GM23338 (cell line): ENCODE data around the gene TRIM67. TPM values are rescaled to one million over a fixed set of nuclear protein-coding genes. Genes with fewer than 3 reads are reported as not detected.

Experiments
- ATAC-seq: fragments of 200-7000 bp; cut with Tn5 transposase; 3 replicates; pipeline ENCODE4 v1.9.1; 2020
- DNase-seq: peaks from one replicate; pipeline ENCODE4 v3.0.0-alpha.2; 2015; ENCODE audit warnings: low spot score
- H2AFZ ChIP-seq: fragments of 200-600 bp; sonication (generic); 2 replicates; pipeline ENCODE4 v1.8.0; 2016; ENCODE audit warnings: antibody characterized with exemption, mild to moderate bottlenecking, moderate library complexity
- H3F3A ChIP-seq: fragments of 200-600 bp; sonication (generic); replicated peaks from 2 replicates; pipeline ENCODE4 v1.8.0; 2017; ENCODE audit warnings: antibody characterized with exemption, mixed run types, low read depth
- H3K27ac ChIP-seq: fragments of 200-600 bp; sonication (generic); 2 replicates; pipeline ENCODE4 v1.6.1; 2016; ENCODE audit warnings: low read depth
- H3K27me3 ChIP-seq: fragments of 200-600 bp; sonication (generic); 2 replicates; pipeline ENCODE4 v1.8.0; 2016; ENCODE audit warnings: mild to moderate bottlenecking, mixed run types, moderate library complexity; ENCODE audit not compliant: insufficient read depth
- H3K36me3 ChIP-seq: fragments of 200-600 bp; sonication (generic); 2 replicates; pipeline ENCODE4 v1.8.0; 2016; ENCODE audit warnings: mild to moderate bottlenecking; ENCODE audit not compliant: insufficient read depth
- H3K4me1 ChIP-seq: fragments of 200-600 bp; sonication (generic); 2 replicates; pipeline ENCODE4 v1.8.0; 2016; ENCODE audit warnings: mild to moderate bottlenecking, moderate library complexity; ENCODE audit not compliant: insufficient read depth
- H3K4me2 ChIP-seq: fragments of 200-600 bp; sonication (generic); 2 replicates; pipeline ENCODE4 v1.7.1; 2017; ENCODE audit warnings: mixed run types
- H3K4me3 ChIP-seq: fragments of 200-600 bp; sonication (generic); 2 replicates; pipeline ENCODE4 v1.6.1; 2016; ENCODE audit warnings: mixed run types
- H3K79me2 ChIP-seq: fragments of 200-600 bp; sonication (generic); replicated peaks from 2 replicates; pipeline ENCODE4 v1.8.0; 2017; ENCODE audit warnings: mild to moderate bottlenecking; ENCODE audit not compliant: insufficient read depth
- H3K9me2 ChIP-seq: fragments of 200-600 bp; sonication (generic); 2 replicates; pipeline ENCODE4 v1.8.0; 2017; ENCODE audit not compliant: insufficient read depth
- H4K20me1 ChIP-seq: fragments of 200-600 bp; sonication (generic); replicated peaks from 2 replicates; pipeline ENCODE4 v1.8.0; 2017; ENCODE audit warnings: mild to moderate bottlenecking; ENCODE audit not compliant: insufficient read depth
- H3K27ac Mint-ChIP-seq: 2 replicates; pipeline ENCODE4 v1.8.0; 2020; ENCODE audit warnings: inconsistent platforms, mild to moderate bottlenecking, moderate library complexity, mixed read lengths
- H3K27me3 Mint-ChIP-seq: 3 replicates; pipeline ENCODE4 v1.8.0; 2022; ENCODE audit warnings: low read depth, mild to moderate bottlenecking, moderate library complexity, mixed read lengths, inconsistent platforms; ENCODE audit not compliant: insufficient read depth, poor library complexity
- H3K36me3 Mint-ChIP-seq: 3 replicates; pipeline ENCODE4 v1.8.0; 2021; ENCODE audit warnings: low read depth, mild to moderate bottlenecking, inconsistent platforms, moderate library complexity, mixed read lengths
- H3K4me1 Mint-ChIP-seq: 3 replicates; pipeline ENCODE4 v1.8.0; 2020; ENCODE audit warnings: mild to moderate bottlenecking, inconsistent platforms, mixed read lengths
- H3K4me3 Mint-ChIP-seq: 3 replicates; pipeline ENCODE4 v1.8.0; 2021; ENCODE audit warnings: moderate library complexity, mild to moderate bottlenecking, inconsistent platforms, mixed read lengths
- H3K9me3 Mint-ChIP-seq: 3 replicates; pipeline ENCODE4 v1.8.0; 2020; ENCODE audit warnings: moderate library complexity, mild to moderate bottlenecking, inconsistent platforms, mixed read lengths
- EZH2 ChIP-seq: fragments of 200-600 bp; sonication (generic); IDR thresholded peaks from one replicate; pipeline ENCODE4 v1.8.0; 2017; ENCODE audit warnings: antibody characterized with exemption, mild to moderate bottlenecking, low read depth; ENCODE audit not compliant: unreplicated experiment
- EZH2phosphoT487 ChIP-seq: fragments of 200-600 bp; sonication (generic); IDR thresholded peaks from one replicate; pipeline ENCODE4 v1.8.1; 2018; ENCODE audit warnings: antibody characterized with exemption; ENCODE audit not compliant: unreplicated experiment
- JUNB ChIP-seq: IDR thresholded peaks from one replicate; pipeline ENCODE4 v1.6.1; 2016; ENCODE audit warnings: antibody characterized with exemption; ENCODE audit not compliant: unreplicated experiment
- NANOG ChIP-seq: IDR thresholded peaks from 2 replicates; pipeline ENCODE4 v1.6.1; 2016; ENCODE audit warnings: antibody characterized with exemption, borderline replicate concordance
- POLR2AphosphoS5 ChIP-seq: IDR thresholded peaks from 2 replicates; pipeline ENCODE4 v1.6.1; 2016; ENCODE audit warnings: antibody characterized with exemption, low read depth
- STAT1 ChIP-seq: IDR thresholded peaks from one replicate; pipeline ENCODE4 v1.6.1; 2016; ENCODE audit warnings: antibody characterized with exemption; ENCODE audit not compliant: unreplicated experiment
- polyA plus RNA-seq: library from polyadenylated mRNA; unstranded; fragments of >200 nt; fragmentation: Nextera tagmentation; extraction: Ambion mirVana; gene quantifications from 2 replicates; pipeline ENCODE4 v1.2.1, GENCODE V29; 2016
- total RNA-seq: library from RNA; depleted of rRNA; stranded (reverse); fragments of >200 nt; shearing (Covaris generic); gene quantifications from 2 replicates; pipeline ENCODE4 v1.2.3, GENCODE V29; 2014
- TF ChIP-seq, protein P1 (sequence below): IDR thresholded peaks from one replicate; pipeline ENCODE4 v1.6.1; 2018; ENCODE audit warnings: antibody characterized with exemption; ENCODE audit not compliant: unreplicated experiment
- TF ChIP-seq, protein P2 (sequence below): fragments of 250-450 bp; sonication (Bioruptor Pico); IDR thresholded peaks from 2 replicates; pipeline ENCODE4 v1.5.0; 2020; ENCODE audit warnings: mild to moderate bottlenecking, moderate library complexity

Gene TRIM67
- total and polyA plus RNA-seq, 2 experiments from 2014 or later = 0.03 TPM; not detected in 1

DNA sequence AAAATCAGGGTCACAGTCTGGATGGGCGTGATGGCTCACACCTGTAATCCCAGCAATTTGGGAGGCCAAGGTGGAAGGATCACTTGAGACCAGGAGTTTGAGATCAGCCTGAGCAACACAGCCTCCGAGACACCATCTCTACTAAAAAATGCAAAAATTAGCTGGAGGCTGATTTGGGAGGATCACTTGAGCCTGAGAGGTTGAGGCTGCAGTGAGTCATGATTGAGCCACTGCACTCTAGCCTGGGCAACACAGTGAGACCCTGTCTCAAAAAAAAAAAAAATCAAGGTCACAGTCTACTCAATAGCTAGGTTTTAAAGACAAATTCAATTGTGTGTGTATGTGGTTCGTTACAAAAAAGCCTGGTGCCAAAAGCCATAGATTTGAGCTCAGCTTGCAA lies 34.4 kb downstream of the TRIM67 start:
- H3K4me3 Mint-ChIP-seq = no peak overlapping the region

DNA sequence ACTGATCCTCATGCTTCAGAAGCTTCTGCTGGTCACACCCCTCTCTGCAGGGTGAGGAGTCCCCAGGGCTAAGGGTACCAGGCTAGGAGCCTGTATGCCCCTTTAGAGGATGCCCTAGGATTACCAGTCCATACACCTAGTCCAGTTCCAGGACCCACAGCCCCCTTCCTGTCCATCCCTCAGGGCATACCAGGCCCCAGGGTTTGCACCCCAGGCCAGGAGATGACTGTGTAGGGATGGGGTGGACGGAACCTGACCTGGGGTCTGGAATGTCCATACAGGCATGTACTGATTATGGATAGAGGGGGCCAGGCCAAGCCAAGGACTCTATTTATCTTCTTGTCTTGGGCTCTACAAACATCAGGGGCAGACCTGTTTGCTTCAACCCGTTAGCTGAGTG lies 34.9 kb downstream of the TRIM67 start:
- DNase-seq (no peak), ATAC-seq (no peak)
- H3K4me1 ChIP-seq = no peaks in the 10 kb centered on the region
- H2AFZ ChIP-seq = no peak overlapping the region
- peaks cover 16% of the 10 kb centered on the region for H3K27me3 Mint-ChIP-seq
- TF ChIP-seq, protein P1, sequence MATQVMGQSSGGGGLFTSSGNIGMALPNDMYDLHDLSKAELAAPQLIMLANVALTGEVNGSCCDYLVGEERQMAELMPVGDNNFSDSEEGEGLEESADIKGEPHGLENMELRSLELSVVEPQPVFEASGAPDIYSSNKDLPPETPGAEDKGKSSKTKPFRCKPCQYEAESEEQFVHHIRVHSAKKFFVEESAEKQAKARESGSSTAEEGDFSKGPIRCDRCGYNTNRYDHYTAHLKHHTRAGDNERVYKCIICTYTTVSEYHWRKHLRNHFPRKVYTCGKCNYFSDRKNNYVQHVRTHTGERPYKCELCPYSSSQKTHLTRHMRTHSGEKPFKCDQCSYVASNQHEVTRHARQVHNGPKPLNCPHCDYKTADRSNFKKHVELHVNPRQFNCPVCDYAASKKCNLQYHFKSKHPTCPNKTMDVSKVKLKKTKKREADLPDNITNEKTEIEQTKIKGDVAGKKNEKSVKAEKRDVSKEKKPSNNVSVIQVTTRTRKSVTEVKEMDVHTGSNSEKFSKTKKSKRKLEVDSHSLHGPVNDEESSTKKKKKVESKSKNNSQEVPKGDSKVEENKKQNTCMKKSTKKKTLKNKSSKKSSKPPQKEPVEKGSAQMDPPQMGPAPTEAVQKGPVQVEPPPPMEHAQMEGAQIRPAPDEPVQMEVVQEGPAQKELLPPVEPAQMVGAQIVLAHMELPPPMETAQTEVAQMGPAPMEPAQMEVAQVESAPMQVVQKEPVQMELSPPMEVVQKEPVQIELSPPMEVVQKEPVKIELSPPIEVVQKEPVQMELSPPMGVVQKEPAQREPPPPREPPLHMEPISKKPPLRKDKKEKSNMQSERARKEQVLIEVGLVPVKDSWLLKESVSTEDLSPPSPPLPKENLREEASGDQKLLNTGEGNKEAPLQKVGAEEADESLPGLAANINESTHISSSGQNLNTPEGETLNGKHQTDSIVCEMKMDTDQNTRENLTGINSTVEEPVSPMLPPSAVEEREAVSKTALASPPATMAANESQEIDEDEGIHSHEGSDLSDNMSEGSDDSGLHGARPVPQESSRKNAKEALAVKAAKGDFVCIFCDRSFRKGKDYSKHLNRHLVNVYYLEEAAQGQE = no peak
- no peak for TF ChIP-seq POLR2AphosphoS5
- no peak for TF ChIP-seq JUNB
- TF ChIP-seq, protein P2, sequence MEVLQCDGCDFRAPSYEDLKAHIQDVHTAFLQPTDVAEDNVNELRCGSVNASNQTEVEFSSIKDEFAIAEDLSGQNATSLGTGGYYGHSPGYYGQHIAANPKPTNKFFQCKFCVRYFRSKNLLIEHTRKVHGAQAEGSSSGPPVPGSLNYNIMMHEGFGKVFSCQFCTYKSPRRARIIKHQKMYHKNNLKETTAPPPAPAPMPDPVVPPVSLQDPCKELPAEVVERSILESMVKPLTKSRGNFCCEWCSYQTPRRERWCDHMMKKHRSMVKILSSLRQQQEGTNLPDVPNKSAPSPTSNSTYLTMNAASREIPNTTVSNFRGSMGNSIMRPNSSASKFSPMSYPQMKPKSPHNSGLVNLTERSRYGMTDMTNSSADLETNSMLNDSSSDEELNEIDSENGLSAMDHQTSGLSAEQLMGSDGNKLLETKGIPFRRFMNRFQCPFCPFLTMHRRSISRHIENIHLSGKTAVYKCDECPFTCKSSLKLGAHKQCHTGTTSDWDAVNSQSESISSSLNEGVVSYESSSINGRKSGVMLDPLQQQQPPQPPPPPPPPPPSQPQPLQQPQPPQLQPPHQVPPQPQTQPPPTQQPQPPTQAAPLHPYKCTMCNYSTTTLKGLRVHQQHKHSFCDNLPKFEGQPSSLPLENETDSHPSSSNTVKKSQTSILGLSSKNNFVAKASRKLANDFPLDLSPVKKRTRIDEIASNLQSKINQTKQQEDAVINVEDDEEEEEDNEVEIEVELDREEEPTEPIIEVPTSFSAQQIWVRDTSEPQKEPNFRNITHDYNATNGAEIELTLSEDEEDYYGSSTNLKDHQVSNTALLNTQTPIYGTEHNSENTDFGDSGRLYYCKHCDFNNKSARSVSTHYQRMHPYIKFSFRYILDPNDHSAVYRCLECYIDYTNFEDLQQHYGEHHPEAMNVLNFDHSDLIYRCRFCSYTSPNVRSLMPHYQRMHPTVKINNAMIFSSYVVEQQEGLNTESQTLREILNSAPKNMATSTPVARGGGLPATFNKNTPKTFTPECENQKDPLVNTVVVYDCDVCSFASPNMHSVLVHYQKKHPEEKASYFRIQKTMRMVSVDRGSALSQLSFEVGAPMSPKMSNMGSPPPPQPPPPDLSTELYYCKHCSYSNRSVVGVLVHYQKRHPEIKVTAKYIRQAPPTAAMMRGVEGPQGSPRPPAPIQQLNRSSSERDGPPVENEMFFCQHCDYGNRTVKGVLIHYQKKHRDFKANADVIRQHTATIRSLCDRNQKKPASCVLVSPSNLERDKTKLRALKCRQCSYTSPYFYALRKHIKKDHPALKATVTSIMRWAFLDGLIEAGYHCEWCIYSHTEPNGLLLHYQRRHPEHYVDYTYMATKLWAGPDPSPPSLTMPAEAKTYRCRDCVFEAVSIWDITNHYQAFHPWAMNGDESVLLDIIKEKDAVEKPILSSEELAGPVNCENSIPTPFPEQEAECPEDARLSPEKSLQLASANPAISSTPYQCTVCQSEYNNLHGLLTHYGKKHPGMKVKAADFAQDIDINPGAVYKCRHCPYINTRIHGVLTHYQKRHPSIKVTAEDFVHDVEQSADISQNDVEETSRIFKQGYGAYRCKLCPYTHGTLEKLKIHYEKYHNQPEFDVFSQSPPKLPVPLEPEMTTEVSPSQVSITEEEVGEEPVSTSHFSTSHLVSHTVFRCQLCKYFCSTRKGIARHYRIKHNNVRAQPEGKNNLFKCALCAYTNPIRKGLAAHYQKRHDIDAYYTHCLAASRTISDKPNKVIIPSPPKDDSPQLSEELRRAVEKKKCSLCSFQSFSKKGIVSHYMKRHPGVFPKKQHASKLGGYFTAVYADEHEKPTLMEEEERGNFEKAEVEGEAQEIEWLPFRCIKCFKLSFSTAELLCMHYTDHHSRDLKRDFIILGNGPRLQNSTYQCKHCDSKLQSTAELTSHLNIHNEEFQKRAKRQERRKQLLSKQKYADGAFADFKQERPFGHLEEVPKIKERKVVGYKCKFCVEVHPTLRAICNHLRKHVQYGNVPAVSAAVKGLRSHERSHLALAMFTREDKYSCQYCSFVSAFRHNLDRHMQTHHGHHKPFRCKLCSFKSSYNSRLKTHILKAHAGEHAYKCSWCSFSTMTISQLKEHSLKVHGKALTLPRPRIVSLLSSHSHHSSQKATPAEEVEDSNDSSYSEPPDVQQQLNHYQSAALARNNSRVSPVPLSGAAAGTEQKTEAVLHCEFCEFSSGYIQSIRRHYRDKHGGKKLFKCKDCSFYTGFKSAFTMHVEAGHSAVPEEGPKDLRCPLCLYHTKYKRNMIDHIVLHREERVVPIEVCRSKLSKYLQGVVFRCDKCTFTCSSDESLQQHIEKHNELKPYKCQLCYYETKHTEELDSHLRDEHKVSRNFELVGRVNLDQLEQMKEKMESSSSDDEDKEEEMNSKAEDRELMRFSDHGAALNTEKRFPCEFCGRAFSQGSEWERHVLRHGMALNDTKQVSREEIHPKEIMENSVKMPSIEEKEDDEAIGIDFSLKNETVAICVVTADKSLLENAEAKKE = no peak
- no peak for TF ChIP-seq EZH2phosphoT487
- TF ChIP-seq STAT1 = no peak
- no peak for TF ChIP-seq EZH2
- no peak overlapping the region for H3K4me3 ChIP-seq
- no peaks in the 10 kb centered on the region for H3K79me2 ChIP-seq
- H3K27ac Mint-ChIP-seq = no peak overlapping the region
- H3K4me2 ChIP-seq = no peak overlapping the region
- H3K36me3 ChIP-seq = no peaks in the 10 kb centered on the region
- H3K36me3 Mint-ChIP-seq = no peaks in the 10 kb centered on the region
- H3K27me3 ChIP-seq = no peaks in the 10 kb centered on the region
- H3K4me3 Mint-ChIP-seq = no peak overlapping the region
- no peaks in the 10 kb centered on the region for H3F3A ChIP-seq
- no peaks in the 10 kb centered on the region for H4K20me1 ChIP-seq
- H3K27ac ChIP-seq = no peak overlapping the region
- peaks cover 3% of the 10 kb centered on the region; the same call in 2 of the 3 replicates for H3K4me1 Mint-ChIP-seq
- no peaks in the 10 kb centered on the region for H3K9me3 Mint-ChIP-seq
- no peaks in the 10 kb centered on the region for H3K9me2 ChIP-seq

More for the DNA sequence above, 34.4 kb downstream of the TRIM67 start:
- no peaks in the 10 kb centered on the region for H3F3A ChIP-seq
- DNase-seq (no peak), ATAC-seq (no peak)
- Mint-ChIP-seq H3K27me3 (peaks cover 14% of the 10 kb centered on the region), H3K9me3 (peaks cover 3% of the 10 kb centered on the region; the same call in 1 of the 3 replicates), H3K36me3 (no peaks in the 10 kb centered on the region), H3K27ac (no peak overlapping the region), H3K4me1 (peaks cover 3% of the 10 kb centered on the region; the same call in 2 of the 3 replicates)
- no peak overlapping the region for H2AFZ ChIP-seq
- no peak for TF ChIP-seq NANOG
- no peaks in the 10 kb centered on the region for H4K20me1 ChIP-seq
- H3K9me2 ChIP-seq = no peaks in the 10 kb centered on the region
- H3K4me1 ChIP-seq = no peaks in the 10 kb centered on the region
- no peak overlapping the region for H3K4me3 ChIP-seq
- H3K36me3 ChIP-seq = no peaks in the 10 kb centered on the region
- H3K79me2 ChIP-seq = no peaks in the 10 kb centered on the region
- no peak overlapping the region for H3K27ac ChIP-seq
- H3K4me2 ChIP-seq = no peak overlapping the region
- no peaks in the 10 kb centered on the region for H3K27me3 ChIP-seq
